GM12864 (cell line): Measurements from ENCODE around the gene UACA.
"Not testable (repeated sequence)": the region's sequence is repeated elsewhere in the genome, so short reads cannot be mapped to it uniquely, and the experiment has no call there.

ENCODE experiments used
- DNase-seq: peaks from one replicate; pipeline ENCODE4 v3.0.0-alpha.2; 2011; ENCODE audit warnings: low read depth
- H3K4me3 ChIP-seq: 2 replicates; pipeline ENCODE4 v1.5.1; 2011; ENCODE audit warnings: mild to moderate bottlenecking, low read depth, low read length, control low read depth
- TF ChIP-seq, protein P1 (sequence below): IDR thresholded peaks from 2 replicates; pipeline ENCODE4 v1.5.1; 2011; ENCODE audit warnings: low read depth, mild to moderate bottlenecking, moderate library complexity, low read length, control low read depth, inconsistent platforms; ENCODE audit errors: missing control alignments

Gene UACA

DNA sequence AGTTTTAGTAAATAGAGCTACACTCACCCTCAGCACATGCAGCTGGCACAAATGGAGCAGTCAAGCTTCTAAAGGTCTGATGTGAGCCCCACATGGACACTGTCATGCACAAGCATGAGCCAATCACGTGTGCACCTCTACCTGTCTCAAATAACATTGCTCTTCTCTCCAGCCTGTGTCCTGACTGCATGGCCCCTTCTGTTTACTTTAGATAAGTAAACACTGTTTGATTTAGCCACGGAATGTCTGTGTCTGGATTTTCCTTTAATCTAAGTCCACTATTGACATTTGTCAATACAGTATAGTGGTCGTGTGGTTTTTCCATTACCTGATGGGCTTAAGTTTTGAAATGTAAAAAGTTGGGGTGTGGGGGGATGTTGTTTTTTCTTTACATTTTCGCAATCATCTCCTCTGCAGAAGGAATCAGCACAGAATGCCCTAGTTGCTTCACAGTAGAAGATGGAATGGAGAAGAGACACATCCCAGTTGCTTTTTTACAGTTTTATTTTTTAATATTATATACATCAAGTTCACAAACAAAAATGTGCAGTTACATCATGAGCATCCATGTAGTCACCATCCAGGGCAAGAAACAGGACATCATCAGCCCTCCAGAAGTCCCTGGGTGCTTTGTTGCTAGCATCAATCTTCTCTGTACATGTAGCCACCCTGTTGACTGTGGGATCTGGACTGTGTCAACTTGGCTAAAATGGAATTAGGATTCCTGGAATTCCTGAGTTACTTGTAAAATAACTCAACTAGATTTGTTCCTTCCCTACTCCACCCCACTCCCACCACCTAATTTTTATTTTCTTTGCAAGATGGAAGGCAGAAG is 146.1 kb downstream of the UACA start:
- no peak overlapping the region for H3K4me3 ChIP-seq
- DNase-seq = no peak
- TF ChIP-seq, protein P1, sequence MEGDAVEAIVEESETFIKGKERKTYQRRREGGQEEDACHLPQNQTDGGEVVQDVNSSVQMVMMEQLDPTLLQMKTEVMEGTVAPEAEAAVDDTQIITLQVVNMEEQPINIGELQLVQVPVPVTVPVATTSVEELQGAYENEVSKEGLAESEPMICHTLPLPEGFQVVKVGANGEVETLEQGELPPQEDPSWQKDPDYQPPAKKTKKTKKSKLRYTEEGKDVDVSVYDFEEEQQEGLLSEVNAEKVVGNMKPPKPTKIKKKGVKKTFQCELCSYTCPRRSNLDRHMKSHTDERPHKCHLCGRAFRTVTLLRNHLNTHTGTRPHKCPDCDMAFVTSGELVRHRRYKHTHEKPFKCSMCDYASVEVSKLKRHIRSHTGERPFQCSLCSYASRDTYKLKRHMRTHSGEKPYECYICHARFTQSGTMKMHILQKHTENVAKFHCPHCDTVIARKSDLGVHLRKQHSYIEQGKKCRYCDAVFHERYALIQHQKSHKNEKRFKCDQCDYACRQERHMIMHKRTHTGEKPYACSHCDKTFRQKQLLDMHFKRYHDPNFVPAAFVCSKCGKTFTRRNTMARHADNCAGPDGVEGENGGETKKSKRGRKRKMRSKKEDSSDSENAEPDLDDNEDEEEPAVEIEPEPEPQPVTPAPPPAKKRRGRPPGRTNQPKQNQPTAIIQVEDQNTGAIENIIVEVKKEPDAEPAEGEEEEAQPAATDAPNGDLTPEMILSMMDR = no peak

DNA sequence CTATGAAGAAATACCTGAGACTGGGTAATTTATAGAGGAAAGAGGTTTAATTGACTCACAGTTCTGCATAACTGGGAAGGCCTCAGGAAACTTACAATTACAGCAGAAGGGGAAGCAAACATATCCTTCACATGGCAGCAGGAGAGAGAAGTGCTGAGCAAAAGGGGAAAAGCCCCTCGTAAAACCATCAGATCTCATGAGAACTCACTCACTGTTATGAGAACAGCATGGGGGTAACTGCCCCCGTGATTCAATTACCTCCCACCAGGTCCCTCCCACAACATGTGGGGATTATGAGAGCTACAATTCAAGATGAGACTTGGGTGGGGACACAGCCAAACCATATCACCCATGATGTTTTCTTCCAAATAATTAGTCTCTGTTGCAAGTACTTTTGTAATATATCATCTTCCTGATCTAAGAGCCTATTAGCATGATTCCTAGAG is 147.0 kb downstream of the UACA start:
- not testable (repeated sequence) for DNase-seq, H3K4me3 ChIP-seq

DNA sequence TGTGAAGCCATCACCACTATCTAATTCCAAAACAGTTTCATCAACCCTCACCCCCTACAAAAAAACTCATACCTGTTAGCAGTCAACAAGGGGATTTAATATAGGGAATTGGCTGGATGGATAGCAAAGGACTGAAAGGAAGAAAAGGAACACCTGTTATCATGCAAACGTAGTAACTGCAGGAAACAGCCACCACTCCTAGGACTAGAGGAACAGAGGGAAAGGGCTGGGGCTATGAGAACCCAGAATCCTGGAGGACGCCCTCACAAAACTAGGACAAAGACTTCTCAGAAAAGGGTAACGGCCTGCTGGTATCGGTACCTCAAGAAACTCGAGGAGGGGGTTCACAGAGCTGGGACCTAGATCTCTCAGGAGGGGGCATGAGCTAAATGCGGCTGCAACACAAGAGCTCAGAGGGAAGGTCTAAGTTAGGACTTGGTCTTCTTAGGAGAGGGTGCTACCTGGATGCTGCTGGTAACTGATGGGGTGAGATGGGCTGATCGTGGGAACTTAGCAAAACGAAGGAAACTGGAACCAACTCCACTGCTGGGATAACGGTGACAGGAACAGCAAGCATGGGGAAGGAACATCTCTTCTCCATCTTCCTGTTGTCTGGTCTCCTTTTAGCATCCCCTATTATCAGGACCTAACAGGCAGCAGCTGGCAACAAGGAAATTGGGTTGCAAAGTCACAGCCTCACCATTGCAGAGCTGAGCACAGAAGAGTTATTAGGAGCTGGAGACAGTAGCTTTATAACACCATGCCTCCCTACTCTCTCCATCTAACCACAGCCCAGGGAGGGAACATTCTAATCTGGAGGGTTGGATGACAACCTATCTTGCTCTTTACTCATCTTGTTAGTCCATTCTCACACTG is 147.7 kb downstream of the UACA start:
- H3K4me3 ChIP-seq = no peak overlapping the region
- TF ChIP-seq, protein P1 = no peak
- no peak for DNase-seq

DNA sequence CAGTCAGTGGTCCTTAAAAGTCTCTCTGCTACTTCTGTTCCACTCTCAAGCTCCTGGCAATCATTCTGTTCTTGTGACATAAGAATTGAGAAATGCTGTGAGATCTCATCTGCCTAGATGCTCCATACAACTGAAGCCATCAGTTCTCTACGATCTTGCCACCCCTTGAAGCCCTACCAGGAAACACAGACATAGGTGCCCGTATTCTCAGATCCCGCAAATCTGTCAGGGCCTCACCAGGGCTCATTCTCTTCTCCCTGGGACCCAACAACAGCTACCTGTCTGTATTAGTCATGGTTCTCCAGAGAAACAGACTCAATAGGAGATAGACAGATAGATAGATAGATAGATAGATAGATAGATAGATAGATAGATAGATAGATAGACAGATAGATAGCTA is 149.1 kb downstream of the UACA start:
- TF ChIP-seq, protein P1 = no peak

DNA sequence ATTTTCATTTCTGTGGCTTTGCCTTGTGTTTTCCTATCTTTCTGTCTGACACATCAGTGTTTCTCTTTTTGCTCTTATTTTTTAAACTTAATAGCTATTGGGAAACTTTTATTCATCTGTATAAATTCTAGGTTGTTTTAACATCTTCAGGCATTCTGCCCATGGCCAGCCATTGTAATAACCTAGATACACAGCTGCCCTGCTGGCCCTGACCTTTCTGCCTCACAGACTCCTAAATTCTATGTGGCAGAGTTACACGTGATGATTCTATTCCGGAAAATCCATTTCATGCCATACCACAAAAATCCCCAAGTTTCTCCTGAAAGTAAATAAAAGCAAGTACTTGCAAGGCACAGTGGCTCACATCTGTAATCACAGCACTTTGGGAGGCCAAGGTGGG is 150.1 kb downstream of the UACA start:
- TF ChIP-seq, protein P1 = no peak
- DNase-seq = no peak
- H3K4me3 ChIP-seq = no peak overlapping the region

More for the DNA sequence above, 149.1 kb downstream of the UACA start:
- H3K4me3 ChIP-seq = no peak overlapping the region
- no peak for DNase-seq

DNA sequence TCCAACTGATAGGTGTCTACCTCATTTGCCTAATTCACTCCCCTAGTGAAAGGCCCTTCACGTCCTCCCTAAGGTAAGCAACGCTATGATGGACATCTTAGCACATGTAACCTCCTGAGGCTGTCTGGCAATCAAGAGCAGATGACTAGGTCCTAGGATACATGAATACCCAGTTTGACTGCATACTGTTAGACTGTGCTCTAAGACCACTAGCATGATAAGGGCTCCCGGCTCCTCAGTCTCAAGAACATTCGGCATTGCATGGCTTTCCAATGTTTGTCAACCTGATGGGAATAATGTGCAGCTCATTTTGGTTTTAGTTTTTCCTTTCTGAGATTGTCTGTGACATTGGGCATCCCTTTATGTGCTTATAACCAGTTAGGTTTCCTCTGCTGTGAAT is 152.1 kb downstream of the UACA start:
- no peak for DNase-seq
- TF ChIP-seq, protein P1 = no peak
- no peak overlapping the region for H3K4me3 ChIP-seq

DNA sequence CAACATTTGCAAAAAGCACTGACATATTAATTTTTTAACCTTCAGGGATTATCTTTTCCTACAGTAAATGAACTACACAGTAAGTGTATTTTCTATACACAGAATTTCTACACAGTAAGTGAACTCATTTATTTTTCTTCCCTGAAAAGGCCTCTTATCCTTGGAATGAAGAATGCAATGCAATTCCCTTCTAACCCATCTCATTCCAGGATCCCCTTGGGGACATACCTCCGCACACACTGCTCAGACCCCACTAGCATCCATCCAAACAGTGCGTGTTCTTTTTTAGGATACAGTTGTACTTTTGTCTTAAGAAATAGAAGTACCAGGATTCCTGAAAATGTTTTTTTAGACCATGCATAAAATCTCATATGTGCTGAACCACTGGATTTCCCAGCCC is 152.8 kb downstream of the UACA start:
- H3K4me3 ChIP-seq = no peak overlapping the region
- no peak for DNase-seq
- TF ChIP-seq, protein P1 = no peak
